Choroid plexus epithelial cell (primary cell): ENCODE data around the gene IL31RA.

Experiments used
- DNase-seq: peaks from one replicate; pipeline ENCODE4 v3.0.0-alpha.2; 2010; ENCODE audit warnings: low read depth
- H3K4me3 ChIP-seq: 2 replicates; pipeline ENCODE4 v1.5.1; 2011; ENCODE audit warnings: low read depth, mild to moderate bottlenecking, control low read depth, low read length, moderate library complexity
- TF ChIP-seq, protein P1 (sequence below): conservative IDR thresholded peaks from 2 replicates; pipeline ENCODE4 v1.5.1; 2011; ENCODE audit warnings: low read depth, mild to moderate bottlenecking, control low read depth, inconsistent platforms, low read length, moderate library complexity

Gene IL31RA

DNA sequence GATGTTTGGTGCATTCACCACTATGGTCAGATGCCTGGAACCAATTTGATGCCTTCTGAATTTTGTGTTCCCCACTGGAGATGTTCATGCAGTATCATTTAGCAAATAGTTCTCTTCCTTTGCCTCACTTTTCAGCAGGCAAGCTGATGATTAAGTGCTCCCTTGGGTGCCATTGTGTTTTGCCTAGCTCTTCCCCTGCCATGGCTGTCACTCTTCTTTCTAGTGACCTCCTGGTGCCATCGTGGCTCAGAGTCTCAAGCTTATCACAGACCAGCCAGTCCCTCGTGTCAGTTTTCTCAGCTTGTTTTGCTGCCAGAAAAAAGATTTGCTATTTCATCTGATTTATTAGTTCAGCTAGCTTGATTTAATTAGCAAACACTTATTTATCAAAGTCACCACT, 41.3 kb downstream of the IL31RA start:
- TF ChIP-seq, protein P1, sequence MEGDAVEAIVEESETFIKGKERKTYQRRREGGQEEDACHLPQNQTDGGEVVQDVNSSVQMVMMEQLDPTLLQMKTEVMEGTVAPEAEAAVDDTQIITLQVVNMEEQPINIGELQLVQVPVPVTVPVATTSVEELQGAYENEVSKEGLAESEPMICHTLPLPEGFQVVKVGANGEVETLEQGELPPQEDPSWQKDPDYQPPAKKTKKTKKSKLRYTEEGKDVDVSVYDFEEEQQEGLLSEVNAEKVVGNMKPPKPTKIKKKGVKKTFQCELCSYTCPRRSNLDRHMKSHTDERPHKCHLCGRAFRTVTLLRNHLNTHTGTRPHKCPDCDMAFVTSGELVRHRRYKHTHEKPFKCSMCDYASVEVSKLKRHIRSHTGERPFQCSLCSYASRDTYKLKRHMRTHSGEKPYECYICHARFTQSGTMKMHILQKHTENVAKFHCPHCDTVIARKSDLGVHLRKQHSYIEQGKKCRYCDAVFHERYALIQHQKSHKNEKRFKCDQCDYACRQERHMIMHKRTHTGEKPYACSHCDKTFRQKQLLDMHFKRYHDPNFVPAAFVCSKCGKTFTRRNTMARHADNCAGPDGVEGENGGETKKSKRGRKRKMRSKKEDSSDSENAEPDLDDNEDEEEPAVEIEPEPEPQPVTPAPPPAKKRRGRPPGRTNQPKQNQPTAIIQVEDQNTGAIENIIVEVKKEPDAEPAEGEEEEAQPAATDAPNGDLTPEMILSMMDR, result no peak
- no peak overlapping the region for H3K4me3 ChIP-seq
- no peak for DNase-seq

DNA sequence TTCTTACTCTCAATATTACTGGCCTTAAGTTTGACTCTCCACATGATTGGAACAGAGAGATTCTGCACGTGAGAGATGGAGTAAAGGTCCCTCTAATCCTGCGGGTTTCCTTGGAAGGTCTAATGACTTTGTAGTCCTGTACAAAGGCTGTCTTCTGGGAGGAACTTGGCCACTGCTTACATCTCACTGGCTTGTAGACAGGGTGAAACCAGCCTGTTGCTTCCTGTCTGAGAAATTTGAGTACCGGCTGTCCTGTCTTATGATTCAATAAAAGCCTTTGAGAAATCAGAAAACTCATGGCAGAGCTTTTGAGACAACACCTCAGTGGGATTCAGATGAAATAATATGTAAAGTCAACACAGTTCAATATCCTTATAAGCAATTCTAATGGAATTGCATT, 43.0 kb downstream of the IL31RA start:
- no peak overlapping the region for H3K4me3 ChIP-seq
- peak; percentile 62 for DNase-seq
- TF ChIP-seq, protein P1, result no peak

DNA sequence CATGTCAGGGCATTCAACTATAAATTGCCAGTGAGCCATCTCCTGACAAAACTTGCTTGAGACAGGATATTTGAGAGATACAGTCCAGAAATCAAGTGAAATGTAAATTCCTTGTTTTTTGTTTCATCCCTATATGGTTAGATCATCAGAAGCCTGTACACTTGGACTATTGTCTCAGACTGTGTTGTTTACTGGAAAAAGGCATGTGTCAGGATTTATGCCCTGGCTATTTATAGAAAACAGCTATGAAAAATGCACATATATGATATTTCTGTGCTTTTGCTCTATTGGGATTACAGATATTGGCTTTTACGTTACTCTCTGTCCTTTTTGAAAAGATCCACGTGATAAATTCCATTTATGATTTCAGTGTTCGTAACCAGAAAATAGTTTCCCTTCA, 44.2 kb downstream of the IL31RA start:
- no peak for DNase-seq
- H3K4me3 ChIP-seq, result no peak overlapping the region
- TF ChIP-seq, protein P1, result no peak

DNA sequence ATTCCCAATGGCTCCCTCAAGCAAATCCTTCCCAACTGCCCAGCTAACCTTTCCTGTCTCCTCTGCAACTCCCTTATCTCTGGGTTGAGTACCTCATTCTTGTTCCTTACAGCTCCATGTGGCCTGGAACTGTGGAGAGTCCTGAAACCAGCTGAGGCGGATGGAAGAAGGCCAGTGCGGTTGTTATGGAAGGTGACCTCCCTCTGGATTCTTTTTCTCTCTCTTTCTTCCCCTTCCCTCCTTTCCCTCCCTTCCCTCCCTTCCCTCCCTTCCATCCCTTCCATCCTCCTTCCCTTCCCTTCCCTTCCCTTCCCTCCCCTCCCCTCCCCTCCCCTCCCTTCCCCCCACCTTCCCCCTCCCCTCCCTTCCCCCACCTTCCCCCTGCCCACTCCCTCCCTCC, 45.1 kb downstream of the IL31RA start:
- no peak overlapping the region for H3K4me3 ChIP-seq
- TF ChIP-seq, protein P1, result no peak
- no peak for DNase-seq

DNA sequence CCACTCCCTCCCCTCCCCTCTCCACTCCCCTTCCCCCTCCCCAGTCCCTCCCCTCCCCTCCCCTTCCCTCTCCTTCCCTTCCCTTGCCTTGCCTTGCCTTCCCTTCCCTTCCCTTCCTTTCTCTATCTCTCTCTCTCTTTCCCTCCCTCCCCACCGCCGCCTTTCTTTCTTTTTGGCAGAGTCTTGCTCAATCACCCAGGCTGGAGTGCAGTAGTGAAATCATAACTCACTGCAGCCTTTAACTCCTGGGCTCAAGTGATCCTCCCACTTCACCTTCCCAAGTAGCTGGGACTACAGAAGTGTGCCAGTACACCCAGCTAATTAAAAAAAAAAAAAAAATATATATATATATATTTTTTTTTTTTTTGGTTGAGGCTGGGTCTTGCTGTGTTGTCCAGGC, 45.5 kb downstream of the IL31RA start:
- TF ChIP-seq, protein P1, result no peak
- peak; percentile 31 for DNase-seq
- no peak overlapping the region for H3K4me3 ChIP-seq

DNA sequence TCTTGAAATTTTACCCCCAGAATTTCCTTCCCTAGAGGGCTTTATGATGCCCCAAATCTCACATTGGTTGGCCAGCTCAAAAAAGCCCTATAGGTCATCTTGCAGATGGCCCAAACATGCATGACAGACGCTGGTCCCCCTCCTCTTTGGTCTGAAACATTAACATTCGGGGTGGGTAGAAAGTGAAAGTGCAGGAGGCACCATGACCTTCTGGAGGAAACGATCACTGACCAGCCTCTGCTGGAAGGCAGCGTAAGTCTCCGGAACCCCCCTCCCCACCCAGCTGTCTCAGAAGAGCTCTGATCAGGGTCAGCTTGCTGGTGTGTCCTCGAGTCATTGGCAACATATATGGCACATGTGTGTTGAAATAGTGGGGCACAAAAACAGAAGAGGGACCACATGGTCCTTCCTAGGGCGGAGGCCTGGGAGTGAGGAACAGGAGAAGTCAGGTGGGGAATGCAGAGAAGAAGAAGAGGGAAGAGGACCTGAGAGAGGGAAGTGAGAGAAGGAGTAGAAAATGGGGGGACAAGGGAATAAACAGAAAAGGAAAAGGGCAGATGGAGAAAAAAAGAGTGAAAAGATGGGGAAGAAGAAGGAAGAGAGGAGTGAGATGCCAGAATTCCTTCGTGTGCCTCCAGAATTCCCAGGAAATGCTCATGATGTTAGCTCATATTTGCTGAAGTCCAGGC, 46.2 kb downstream of the IL31RA start:
- TF ChIP-seq, protein P1, result no peak
- DNase-seq, result peak; percentile 15
- peak overlapping the region; percentile 28 for H3K4me3 ChIP-seq

DNA sequence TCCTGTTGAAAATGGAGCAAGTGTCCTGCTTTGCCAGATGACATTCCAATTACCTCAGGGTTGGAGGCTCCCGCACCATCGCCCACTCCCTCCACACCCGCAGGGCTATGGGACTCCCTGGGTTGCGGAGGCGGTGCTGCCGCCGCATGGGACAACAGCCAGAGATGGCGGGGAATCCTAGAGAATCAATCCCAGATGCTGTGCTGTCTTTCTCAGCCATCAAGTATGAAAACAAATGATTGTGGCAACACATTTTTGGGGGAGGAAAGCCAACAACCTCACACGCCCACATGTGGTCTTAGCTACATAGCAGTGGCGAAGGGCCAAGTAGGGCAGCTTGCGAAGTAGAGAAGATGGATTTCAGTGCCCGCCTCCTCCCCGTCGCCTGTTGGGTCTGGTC, 46.7 kb downstream of the IL31RA start:
- TF ChIP-seq, protein P1, result no peak
- peak; percentile 96 for DNase-seq
- H3K4me3 ChIP-seq, result peak overlapping the region; percentile 28
